EH (cell line): Measurements from ENCODE around the gene RBM20.

Source experiments
- DNase-seq: peaks from one replicate; pipeline ENCODE4 v3.0.0-alpha.2; 2015; ENCODE audit warnings: low read depth

Gene RBM20

GRCh38 chr10:110679486-110680272, 35.5 kb downstream of the RBM20 start:
- DNase-seq, result no peak

GRCh38 chr10:110680273-110681020, 36.3 kb downstream of the RBM20 start:
- DNase-seq, result no peak

- peak; percentile 60 for DNase-seq
These were observed 37.0 kb downstream of the RBM20 start for GRCh38 chr10:110681023-110681681.

- no peak for DNase-seq
These were observed 38.2 kb downstream of the RBM20 start for GRCh38 chr10:110682348-110682747.

GRCh38 chr10:110684800-110685446, 40.8 kb downstream of the RBM20 start:
- DNase-seq, result peak; percentile 79

GRCh38 chr10:110686047-110686446, 41.9 kb downstream of the RBM20 start:
- DNase-seq, result peak; percentile 82

- peak; percentile 73 for DNase-seq
These were observed 42.8 kb downstream of the RBM20 start for GRCh38 chr10:110686949-110687348.

GRCh38 chr10:110687400-110687799, 43.3 kb downstream of the RBM20 start:
- DNase-seq, result no peak

- no peak for DNase-seq
These were observed 47.0 kb downstream of the RBM20 start for GRCh38 chr10:110691139-110691538.

- no peak for DNase-seq
These were observed 50.1 kb downstream of the RBM20 start for GRCh38 chr10:110694263-110694662.

- no peak for DNase-seq
These were observed 50.8 kb downstream of the RBM20 start for GRCh38 chr10:110694820-110695538.

- DNase-seq, result no peak
These were observed 51.4 kb downstream of the RBM20 start for GRCh38 chr10:110695539-110695886.

- DNase-seq, result no peak
These were observed 52.3 kb downstream of the RBM20 start for GRCh38 chr10:110696436-110696835.

GRCh38 chr10:110698340-110698739, 54.2 kb downstream of the RBM20 start:
- DNase-seq, result no peak

GRCh38 chr10:110698782-110699201, 54.7 kb downstream of the RBM20 start:
- DNase-seq, result peak; percentile 61

- DNase-seq, result no peak
These were observed 55.8 kb downstream of the RBM20 start for GRCh38 chr10:110699859-110700468.

GRCh38 chr10:110700947-110701616, 56.9 kb downstream of the RBM20 start:
- DNase-seq, result no peak

- DNase-seq, result peak; percentile 28
These were observed 57.5 kb downstream of the RBM20 start for GRCh38 chr10:110701617-110701971.

GRCh38 chr10:110704070-110704469, 59.9 kb downstream of the RBM20 start:
- no peak for DNase-seq

- DNase-seq, result no peak
These were observed 60.9 kb downstream of the RBM20 start for GRCh38 chr10:110704906-110705476.
